Left renal pelvis (tissue), 4 donors: ENCODE data around the gene DBP. TPM values are rescaled to one million over a fixed set of nuclear protein-coding genes. Genes with fewer than 3 reads are reported as not detected.
"Not testable (repeated sequence)": the region's sequence is repeated elsewhere in the genome, so short reads cannot be mapped to it uniquely, and the experiment has no call there.

Source experiments
- DNase-seq, 4 donors: peaks; one replicate each; pipeline ENCODE4 v3.0.0-alpha.2; 2013; ENCODE audit warnings: low read depth in 4 of 4, low spot score in 3 of 4
- polyA plus RNA-seq, 4 donors: library from polyadenylated mRNA; unstranded; fragments of 120-200 nt; gene quantifications; one replicate each; pipeline ENCODE4 v1.2.1, GENCODE V29; 2013; ENCODE audit not compliant: insufficient read length in 4 of 4

DBP gene, protein sequence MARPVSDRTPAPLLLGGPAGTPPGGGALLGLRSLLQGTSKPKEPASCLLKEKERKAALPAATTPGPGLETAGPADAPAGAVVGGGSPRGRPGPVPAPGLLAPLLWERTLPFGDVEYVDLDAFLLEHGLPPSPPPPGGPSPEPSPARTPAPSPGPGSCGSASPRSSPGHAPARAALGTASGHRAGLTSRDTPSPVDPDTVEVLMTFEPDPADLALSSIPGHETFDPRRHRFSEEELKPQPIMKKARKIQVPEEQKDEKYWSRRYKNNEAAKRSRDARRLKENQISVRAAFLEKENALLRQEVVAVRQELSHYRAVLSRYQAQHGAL
- 10 to 100 TPM in 3 of 4 donors, 1 to 10 TPM in 1; 9.8 to 17.3 (median 13.9) TPM for polyA plus RNA-seq

DNA sequence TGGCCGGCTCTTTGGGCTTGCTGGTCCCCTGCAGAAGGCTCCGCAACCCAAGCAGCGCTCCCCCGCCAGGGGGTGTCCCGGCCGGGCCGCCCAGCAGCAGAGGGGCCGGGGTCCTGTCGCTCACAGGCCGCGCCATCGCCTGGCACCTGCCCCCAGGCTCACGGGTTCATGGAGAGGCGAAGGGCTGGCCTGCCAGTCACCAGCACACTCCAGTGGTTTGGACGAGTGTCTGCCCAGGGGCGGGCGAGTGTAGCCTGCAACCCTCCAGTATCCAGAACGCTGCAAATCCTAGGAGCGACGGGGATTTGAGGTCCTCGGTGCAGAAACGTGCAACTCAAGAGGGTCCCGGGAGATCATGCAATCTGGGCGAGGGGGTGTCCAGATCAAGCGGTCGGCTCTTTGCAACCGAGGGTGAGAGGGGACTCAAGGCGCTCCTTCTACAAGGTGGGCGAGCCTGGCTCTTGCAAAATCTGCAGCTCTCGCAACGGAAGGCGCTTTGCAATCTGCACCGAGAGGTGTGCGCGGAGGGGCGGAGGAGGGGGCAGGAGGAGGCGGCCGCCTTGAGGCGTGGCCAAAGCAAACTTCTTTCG is at the start of gene DBP:
Gene DBP (minus strand): TSS at position 521 of the 590 bp plus-strand sequence. CDS start 385 bp downstream, at position 136.
- no peak for DNase-seq

DNA sequence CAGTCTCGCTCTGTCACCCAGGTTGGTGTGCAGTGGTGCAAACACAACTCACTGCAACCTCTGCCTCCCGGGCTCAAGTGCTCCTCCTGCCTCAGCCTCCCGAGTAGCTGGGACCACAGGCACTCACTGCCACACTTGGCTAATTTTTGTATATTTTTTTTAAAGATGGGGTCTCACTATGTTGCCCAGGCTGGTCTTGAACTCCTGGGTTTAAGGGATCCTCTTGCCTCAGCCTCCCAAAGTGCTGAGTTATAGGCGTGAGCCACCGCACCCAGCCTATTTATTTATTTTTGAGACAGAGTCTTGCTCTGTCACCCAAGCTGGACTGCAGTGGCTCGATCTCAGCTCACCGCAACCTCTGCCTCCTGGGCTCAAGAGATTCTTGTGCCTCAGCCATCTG is 49.5 kb upstream of the DBP start:
- not testable (repeated sequence) for DNase-seq

DNA sequence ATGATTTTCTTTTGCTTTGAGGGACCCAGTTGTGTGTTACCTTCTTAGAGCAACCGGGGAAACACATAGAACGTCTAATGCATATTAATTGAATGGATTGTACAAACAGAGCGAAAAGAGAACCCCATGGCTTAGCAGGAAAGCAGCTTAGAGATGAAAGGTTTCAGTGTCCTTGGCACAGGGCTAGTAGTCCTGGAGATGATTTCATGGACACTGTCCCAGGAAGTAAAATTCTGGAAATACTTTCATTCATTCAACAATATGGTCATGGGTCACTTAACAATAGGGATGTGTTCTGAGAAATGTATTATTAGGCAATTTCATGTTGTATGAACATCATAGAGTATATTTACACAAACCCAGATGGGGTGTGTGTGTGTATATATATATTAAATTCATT is 48.9 kb upstream of the DBP start:
- no peak for DNase-seq

DNA sequence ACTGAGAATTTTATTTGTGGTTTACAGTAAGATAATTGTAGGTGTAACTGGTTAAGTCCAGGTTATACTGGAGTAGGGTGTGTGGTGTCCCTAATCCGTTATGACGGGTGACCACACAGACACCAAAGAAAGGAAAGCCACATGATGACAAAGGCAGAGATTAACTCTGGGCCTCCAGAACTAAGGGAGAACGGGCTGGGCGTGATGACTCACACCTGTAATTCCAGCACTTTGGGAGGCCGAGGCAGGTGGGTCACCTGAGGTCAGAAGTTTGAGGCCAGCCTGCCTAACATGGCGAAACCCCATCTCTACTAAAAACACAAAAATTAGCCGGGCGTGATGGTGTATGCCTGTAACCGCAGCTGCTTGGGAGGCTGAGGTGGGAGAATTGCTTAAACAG is 48.4 kb upstream of the DBP start:
- no peak for DNase-seq

DNA sequence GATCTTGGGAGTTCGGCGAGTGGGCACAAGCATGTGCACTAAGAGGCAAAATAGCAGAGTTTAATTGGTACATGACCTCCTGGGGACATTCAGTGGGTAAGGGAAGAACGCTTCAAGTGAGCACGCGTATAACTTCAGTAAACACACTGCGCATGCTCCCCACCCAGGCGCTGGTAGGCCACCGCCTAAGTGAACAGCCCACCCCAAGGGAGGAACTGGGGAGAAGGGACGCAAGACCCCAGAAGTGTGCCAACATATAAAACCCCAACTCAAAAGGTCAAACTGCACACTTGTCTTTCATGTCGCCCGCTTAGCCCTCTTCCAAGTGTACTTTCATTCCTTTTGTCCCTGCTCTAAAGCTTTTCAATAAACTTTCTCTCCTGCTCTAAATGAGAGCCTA is 46.2 kb upstream of the DBP start:
- DNase-seq = no peak

DNA sequence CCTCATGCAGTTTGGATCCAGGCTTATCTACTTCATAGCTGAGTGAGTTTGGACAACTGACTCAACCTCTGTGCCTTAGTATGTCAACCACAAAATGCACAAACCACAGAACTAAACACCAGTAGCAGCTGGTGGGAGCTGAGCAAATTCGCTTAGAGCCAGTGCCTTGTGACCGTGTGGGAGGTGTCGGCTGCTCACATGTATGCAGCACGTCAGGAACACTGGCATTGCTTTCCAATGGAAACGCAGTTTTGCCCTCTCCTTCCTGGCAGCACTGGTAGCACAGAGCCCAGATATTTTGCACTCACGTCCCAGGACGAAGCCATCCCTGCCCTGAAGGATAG is 43.9 kb upstream of the DBP start:
- no peak for DNase-seq

DNA sequence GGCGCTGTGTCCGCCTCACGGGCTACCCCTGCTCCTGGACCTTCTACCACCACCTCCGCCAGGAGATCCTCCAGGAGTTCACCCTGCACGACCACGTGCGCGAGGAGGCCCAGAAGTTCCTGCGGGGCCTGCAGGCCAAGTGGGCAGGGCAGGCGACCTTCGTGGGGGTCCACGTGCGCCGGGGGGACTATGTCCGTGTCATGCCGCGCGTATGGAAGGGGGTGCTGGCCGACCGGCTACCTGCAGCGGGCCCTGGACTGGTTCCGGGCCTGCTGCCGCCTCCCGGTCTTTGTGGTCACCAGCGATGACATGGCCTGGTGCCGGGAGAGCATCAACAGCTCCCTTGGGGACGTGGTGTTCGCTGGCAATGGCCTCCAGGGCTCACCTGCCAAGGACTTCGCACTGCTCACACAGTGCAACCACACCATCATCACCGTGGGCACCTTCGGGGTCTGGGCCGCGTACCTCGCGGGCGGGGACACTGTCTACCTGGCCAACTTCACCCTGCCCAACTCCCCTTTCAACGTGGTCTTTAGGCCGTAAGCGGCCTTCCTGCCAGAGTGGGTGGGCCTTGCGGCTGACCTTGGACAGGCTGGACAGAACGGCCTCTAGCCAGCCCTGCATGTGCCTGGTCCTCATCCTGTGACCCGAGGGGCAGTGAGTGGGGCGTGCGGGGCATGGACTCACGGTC is 43.4 kb upstream of the DBP start:
- no peak for DNase-seq

DNA sequence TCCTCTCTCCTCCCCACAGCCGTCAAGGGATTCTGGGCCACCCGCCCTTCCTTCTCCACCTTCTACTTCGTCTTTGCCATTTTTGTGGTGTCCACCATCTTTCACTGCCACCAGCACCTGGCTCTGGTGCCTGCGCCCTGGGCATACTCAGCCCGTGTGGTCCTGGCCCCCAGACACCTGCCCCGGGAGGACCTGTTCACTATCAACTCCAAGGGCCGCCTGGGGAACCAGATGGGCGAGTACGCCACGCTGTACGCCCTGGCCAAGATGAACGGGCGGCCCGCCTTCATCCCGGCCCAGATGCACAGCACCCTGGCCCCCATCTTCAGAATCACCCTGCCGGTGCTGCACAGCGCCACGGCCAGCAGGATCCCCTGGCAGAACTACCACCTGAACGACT is 42.8 kb upstream of the DBP start:
- DNase-seq = not testable (repeated sequence)

DNA sequence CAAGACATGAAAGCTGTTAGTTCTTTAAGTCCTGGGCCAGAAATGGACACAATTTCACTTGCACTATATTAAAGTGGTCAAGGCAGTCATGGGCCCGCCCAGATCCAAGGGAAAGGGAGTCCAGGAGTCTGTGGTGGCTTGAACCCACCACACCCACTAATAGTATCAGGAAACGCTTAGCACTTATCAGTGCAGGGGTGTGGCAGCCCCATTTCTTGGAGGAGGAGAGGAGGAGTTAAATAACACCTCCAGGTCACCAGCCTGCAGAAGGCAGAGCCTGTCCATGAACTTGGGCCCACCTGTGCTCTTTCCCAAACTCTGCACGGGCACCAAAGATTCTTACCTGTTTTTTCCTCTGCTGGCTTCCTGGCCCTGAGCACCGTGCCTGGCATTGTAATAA is 41.0 kb upstream of the DBP start:
- no peak for DNase-seq

DNA sequence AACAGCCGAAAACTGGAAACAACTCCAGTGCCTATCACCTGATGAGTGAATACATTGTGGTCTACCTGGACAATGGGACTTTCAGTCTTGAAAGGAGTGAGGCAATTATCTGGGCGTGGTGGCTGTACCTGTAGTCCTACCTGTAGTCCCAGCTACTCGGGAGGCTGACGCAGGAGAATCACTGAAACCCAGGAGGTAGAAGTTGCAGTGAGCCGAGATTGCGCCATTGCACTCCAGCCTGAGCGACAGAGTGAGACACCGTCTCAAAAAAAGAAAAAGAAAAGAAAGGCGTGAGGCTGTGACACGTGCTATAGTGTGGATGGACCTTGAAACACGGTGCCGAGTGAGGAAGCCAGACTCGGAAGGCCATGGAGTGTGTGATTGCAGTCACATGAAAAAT is 39.7 kb upstream of the DBP start:
- no peak for DNase-seq

DNA sequence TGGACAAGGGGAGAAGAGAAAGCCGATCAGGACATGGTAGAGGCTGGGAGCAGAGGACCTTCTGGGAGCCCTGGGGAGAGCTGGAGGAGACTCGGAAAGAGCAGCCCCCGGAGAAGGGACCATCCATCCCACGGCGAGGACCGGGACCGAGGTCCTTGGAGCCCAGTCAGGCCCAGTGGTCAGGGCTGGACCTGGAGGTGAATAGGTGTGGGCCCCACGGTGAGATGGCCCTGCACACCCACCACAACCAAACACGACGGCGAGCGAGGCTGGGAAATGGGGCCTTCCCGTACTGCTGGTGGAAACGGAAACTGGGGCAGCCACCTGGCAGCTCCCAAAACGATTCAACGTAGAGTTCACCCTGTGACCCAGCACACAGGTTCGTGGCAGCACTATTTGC is 39.3 kb upstream of the DBP start:
- no peak for DNase-seq

DNA sequence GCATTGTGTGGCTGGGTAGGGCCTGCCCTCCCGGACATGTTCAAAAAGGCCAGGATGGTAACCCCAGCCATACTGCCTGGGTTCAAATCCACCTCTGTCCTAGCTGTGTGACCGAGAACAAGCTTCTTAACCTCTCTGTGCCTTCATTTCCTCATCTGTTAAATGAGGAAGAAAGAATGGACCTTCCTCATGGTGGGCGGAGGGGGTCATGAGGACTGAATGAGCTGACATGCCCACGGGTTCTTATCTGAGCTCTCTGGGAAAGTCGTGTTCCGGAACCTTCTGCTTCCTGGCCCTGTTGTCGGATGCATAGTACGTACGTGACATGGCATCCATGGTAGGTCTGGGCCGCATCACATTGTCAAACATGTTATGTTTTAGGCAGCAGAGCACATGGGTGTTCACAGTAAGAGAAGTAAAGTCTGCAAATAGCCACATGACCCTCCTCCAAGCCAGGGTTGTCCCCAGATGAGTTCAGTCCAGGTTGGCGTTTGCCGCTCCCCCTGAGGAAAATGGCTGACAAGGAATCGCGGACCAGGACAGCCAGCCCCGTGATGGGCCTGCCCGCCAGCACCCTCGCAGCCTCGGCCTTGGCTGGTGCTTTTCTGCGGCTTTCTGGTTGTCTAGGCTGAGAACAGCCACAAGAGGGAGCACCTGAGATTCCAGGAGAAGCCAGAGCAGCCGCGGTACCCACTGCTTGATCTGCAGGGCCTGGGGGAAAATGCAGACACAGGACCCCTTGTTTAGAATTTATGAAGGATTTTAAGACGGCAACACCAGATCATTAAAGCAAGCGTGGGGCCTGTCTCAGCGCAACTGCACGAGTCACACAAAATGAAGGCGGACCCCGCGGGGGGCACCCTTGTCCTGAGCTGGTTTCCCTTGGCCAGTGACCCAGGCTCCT is 38.0 kb upstream of the DBP start:
- peak; percentile 64 to 74 (median 66) for DNase-seq

DNA sequence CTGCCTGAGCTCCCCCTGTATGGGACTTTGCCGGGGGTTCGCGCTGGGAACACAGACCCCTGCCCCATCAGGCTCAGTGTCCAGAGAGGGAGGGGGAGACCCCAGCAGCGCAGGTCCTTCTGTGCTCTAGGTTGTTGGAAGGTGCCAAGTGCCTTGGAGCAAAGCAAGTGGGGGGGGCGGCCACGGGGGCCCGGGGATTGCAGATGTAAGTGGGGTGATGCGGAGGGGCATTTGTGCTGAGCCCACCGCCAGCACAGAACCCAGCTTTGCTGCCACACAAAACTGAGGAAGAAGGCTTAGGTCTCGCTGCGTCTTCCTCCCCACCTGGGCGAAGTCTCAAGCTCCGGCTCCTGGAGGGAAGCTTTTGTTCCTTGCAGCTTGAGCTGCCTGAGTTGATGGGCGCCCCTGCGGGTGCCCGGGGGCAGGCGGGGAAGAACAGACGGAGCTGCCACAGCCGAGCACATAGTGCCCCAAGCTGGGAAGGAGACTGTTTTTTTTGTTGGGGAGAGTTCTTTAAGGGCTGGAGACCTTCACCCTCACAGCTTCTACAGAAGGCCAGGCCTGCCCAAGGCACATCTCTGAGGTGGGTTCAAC is 37.1 kb upstream of the DBP start:
- DNase-seq = no peak

DNA sequence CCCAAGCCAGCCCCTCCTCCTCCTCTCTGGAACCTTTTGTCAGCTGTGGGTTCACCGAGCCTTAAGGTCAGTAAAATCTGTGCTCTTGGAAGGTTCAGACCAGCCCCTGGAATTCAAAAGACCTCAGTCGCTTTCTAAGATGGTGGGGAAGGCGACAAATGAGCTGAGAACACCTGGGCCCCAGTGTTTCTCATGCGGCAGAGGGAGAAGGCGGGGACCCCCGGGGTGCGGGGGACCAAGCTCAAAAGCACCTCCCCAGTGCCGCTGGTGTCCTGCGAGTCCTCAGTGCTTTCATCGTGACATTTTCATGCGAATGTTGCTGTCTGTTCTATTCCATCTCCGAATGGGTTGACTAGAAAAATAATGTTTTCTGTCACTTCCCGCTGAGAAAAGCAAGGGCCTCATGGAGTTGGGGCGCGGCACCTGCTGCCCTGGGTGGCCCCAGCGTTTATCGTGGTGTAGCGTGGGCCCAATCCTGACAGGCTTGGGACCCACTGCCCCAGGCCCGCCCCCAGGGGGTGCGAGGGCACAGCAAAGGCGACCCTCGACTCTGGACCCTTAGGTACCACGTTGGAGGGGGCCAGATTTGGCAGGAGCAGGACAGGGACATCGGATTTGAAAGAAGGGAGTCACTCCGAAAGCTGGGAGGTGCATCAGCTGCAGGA is 36.4 kb upstream of the DBP start:
- no peak for DNase-seq

DNA sequence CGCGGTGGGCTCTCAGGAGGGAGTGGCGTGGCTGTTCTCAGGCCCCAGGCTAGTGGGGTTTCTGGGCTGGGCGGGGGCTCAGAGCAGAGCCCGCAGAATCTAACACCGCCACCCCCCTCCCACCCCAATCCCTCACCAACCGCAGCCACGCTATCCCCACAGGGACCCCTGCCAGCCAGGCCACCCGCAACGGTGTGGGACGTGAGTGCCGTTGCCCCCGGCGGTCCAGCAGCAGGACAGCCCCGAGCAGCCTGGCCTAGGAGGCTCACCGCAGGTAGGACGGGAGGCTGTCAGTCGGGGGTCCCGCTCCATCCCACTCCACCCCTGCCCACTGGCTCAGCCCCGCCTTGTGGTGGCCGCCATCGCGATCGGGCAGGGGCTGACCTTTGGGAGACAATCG is 35.8 kb upstream of the DBP start, which contains the start of gene NTN5:
Gene NTN5 (minus strand): TSS at position 24 of the 400 bp plus-strand sequence. CDS start 2,031 bp downstream, outside the sequence.
- no peak for DNase-seq

DNA sequence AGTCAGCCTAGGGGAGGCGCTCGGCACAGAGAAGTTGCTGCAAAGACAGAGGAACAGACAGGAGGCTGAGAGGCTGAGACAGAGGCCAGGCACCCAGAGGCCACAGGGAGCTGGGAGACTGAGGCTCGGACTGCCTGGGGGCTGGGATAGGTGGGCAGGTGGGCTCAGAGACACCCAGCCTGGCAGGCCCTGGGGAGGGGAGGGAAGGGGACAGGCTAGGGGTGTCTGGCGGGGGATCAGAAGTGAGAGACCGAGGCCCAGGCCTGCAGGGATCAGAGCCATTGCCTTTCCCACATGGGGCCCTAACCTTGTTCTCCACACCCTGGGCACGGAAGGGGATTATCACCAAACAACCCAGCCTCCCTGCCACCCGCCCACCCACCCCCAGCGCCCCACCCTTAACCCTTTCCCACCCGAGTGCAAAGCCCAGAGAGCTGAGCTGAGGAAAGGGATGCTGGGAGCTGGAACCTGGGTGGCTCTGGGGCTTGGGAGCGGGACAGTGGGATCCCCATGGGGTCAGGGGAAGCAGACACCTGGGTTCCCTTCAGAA is 34.3 kb upstream of the DBP start:
- DNase-seq = no peak

DNA sequence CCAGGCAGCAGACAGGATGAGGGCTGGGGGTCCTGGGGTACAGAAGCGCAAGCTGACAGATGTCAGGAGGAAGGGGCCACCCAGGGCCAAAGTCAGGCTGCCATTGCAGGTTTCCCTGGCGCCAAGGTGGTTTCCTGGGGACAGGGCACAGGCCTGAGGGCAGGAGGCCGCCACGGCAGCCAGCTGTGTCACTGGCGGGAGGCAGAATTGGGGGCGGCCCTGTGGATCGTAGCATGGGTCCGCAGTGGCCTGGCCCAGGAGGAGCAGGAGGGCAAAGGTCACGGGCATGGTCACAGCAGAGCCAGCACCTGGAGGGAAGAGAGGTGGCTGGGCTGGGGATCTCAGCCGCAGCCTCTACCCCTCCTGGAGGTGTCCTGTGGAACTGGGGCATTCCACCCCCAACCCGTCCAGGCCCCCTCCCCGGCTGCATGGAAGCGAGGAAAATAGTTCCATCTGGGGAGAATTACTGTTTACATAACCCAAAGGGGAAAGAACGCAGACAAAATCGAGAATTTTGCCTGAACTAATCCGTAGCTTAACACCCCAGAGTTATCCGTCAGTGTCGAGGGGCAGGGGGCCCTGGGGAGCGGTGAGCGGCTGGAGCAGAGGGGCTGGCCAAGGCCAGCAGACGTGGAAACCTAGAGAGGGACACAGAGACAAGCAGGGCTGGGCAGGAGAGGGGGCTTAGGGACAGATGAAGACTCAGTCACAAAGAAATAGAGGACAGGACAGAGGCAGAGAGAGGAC is 33.7 kb upstream of the DBP start:
- no peak for DNase-seq

DNA sequence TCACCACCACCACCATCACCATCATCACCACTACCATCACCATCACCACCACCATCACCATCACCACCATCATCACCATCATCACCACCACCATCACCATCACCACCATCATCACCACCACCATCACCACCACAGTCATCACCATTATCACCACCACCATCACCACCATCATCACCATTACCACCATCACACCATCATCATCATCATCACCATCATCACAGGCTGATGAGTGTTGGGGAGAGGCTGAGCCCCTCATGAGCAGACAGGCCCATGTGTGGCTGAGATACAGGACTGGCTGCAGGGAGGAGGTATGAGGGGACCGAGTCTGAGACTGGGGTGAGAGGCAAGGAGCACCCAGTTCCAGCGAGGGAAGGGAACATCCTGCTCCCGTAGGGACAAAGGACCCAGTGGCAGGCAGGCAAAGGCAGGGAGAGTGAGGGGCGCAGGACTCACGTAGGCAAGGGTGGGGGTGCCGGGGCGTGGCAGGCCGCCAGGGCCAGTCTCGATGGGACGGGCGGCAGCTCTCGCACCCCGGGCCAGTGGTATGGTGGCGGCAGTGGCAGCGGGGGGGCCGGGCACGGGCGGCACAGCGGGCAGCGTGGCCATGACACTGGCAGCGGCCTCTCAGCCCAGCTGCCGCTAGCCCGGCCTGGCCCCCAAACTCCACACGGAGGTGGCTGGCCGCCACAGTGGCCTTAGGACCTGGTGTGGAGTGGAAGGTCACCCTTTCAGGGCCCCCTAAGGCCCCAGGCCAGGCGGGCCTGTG is 32.9 kb upstream of the DBP start:
- no peak for DNase-seq
